ENCODE data around the gene OSBPL2. TPM values are rescaled to one million over a fixed set of nuclear protein-coding genes. Genes with fewer than 3 reads are reported as not detected.
A peak's percentile ranks its signal among the peaks of the same experiment; 100 is the strongest.

The OSBPL2 gene
- total and polyA plus RNA-seq, 2 donors (not counting 1 experiment from before 2014, with no cell fraction given), result 13.3 to 27.9 TPM

- H3K4me2 ChIP-seq (ENCODE audit: extremely low read depth, insufficient read depth, low read length), result peak overlapping the region; percentile 73
- no peak for TF ChIP-seq CTCF (conservative IDR thresholded peaks at IDR 0.05 in 1 of 2, IDR thresholded peaks at IDR 0.05 in 1 of 2; ENCODE audit: low read depth in 1 of 2, low read length in 2 of 2)
- TF ChIP-seq EZH2 (IDR thresholded peaks at IDR 0.05; ENCODE audit: low read length, missing control alignments), result no peak
- peak overlapping the region; percentile 83 for H3K9ac ChIP-seq (ENCODE audit: insufficient read depth, low read length)
- no peaks in the 10 kb centered on the region for H3K9me3 ChIP-seq (ENCODE audit: control insufficient read depth, insufficient read depth, low read depth, low read length)
- H3K4me1 ChIP-seq (ENCODE audit: control insufficient read depth, extremely low read depth, insufficient read depth, low read length), result peaks cover 4% of the 10 kb centered on the region
- H2AFZ ChIP-seq (ENCODE audit: low read length), result no peak overlapping the region
- peaks cover 3% of the 10 kb centered on the region for H4K20me1 ChIP-seq (ENCODE audit: control insufficient read depth, extremely low read depth, insufficient read depth, low read length)
- H3K36me3 ChIP-seq (ENCODE audit: control insufficient read depth, insufficient read depth, low read length), result peaks cover 30% of the 10 kb centered on the region
- DNase-seq (ENCODE audit: low read depth in 2 of 2), result peak in 1 of 2 donors; percentile 16
- H3K79me2 ChIP-seq (ENCODE audit: control insufficient read depth, insufficient read depth, low read length), result peaks cover 37% of the 10 kb centered on the region
- H3K27ac ChIP-seq (ENCODE audit: insufficient read depth, low read length), result peak overlapping the region; percentile 86
- no peaks in the 10 kb centered on the region for H3K27me3 ChIP-seq (ENCODE audit: control insufficient read depth, insufficient read depth, low read length)
- peak overlapping the region; percentile 76 to 92 (median 88) for H3K4me3 ChIP-seq (replicated peaks in 1 of 4; ENCODE audit: control extremely low read depth in 1 of 4, insufficient read depth in 1 of 4, low read depth in 3 of 4, low read length in 4 of 4)
Measured at GRCh38 chr20:62303340-62304226, 65.3 kb downstream of the OSBPL2 start.

GRCh38 chr20:62304331-62305148 lies 66.2 kb downstream of the OSBPL2 start:
- peak overlapping the region; percentile 73 for H3K4me2 ChIP-seq (ENCODE audit: extremely low read depth, insufficient read depth, low read length)
- TF ChIP-seq CTCF (conservative IDR thresholded peaks at IDR 0.05 in 1 of 2, IDR thresholded peaks at IDR 0.05 in 1 of 2; ENCODE audit: low read depth in 1 of 2, low read length in 2 of 2) (no peak), EZH2 (IDR thresholded peaks at IDR 0.05; ENCODE audit: low read length, missing control alignments) (no peak)

More at GRCh38 chr20:62304331-62305148, 66.2 kb downstream of the OSBPL2 start:
- Histone ChIP-seq H3K9ac (ENCODE audit: insufficient read depth, low read length) (no peak overlapping the region), H3K36me3 (ENCODE audit: control insufficient read depth, insufficient read depth, low read length) (peaks cover 31% of the 10 kb centered on the region), H3K4me3 (replicated peaks in 1 of 4; ENCODE audit: control extremely low read depth in 1 of 4, insufficient read depth in 1 of 4, low read depth in 3 of 4, low read length in 4 of 4) (peak overlapping the region; percentile 76 to 92 (median 88)), H3K27me3 (ENCODE audit: control insufficient read depth, insufficient read depth, low read length) (no peaks in the 10 kb centered on the region), H3K79me2 (ENCODE audit: control insufficient read depth, insufficient read depth, low read length) (peaks cover 37% of the 10 kb centered on the region), H4K20me1 (ENCODE audit: control insufficient read depth, extremely low read depth, insufficient read depth, low read length) (peaks cover 3% of the 10 kb centered on the region), H3K9me3 (ENCODE audit: control insufficient read depth, insufficient read depth, low read depth, low read length) (no peaks in the 10 kb centered on the region), H3K4me1 (ENCODE audit: control insufficient read depth, extremely low read depth, insufficient read depth, low read length) (peaks cover 4% of the 10 kb centered on the region), H2AFZ (ENCODE audit: low read length) (no peak overlapping the region), H3K27ac (ENCODE audit: insufficient read depth, low read length) (peak overlapping the region; percentile 86)
- no peak for DNase-seq (ENCODE audit: low read depth in 2 of 2)
